K562 (cell line): Measurements from ENCODE around the gene PRR36. TPM values are rescaled to one million over a fixed set of nuclear protein-coding genes. Genes with fewer than 3 reads are reported as not detected.

ENCODE experiments used
- ASH1L ChIP-seq: fragments of 450-650 bp; IDR thresholded peaks from 2 replicates; pipeline ENCODE4 v1.6.1; 2018; ENCODE audit warnings: borderline replicate concordance, mild to moderate bottlenecking, low read depth; ENCODE audit not compliant: partially characterized antibody
- EGR1 ChIP-seq: fragments of 450-650 bp; conservative IDR thresholded peaks from 2 replicates; pipeline ENCODE4 v1.6.1; 2017; ENCODE audit warnings: mild to moderate bottlenecking
- MNT ChIP-seq, 2 experiments: fragments of 450-650 bp; conservative IDR thresholded peaks; 2 replicates each; pipeline ENCODE4 v1.6.1; 2017; ENCODE audit warnings: mild to moderate bottlenecking in 2 of 2, moderate library complexity in 2 of 2
- PRDM10 ChIP-seq: fragments of 450-650 bp; IDR thresholded peaks from 2 replicates; pipeline ENCODE4 v1.6.1; 2018; ENCODE audit not compliant: partially characterized antibody
- ZFP91 ChIP-seq: sonication (generic); formaldehyde crosslinking; IDR thresholded peaks from 2 replicates; pipeline ENCODE4 v1.8.0; 2022; ENCODE audit warnings: mild to moderate bottlenecking, missing genetic modification reagents
- polyA plus RNA-seq, 8 experiments: library from polyadenylated mRNA; depleted of rRNA in 4 of 8; stranded (reverse) in 5 of 8; unstranded in 3 of 8; fragments of >200 nt; fragmentation: Nextera tagmentation in 2 of 8; fragmentation: Illumina TruSeq in 1 of 8; extraction: Ambion mirVana in 2 of 8; extraction: Trizol in 1 of 8; gene quantifications; 2 replicates each; pipeline versions ENCODE4 v1.2.1 to v1.2.3, GENCODE V29; 2011 to 2014; ENCODE audit warnings: inconsistent platforms in 1 of 8, missing spikeins in 1 of 8
- total RNA-seq, 7 experiments: library from RNA; depleted of rRNA in 6 of 7; stranded (reverse); fragments of >200 nt in 6 of 7; fragmentation: Illumina TruSeq in 2 of 7; extraction: Trizol in 2 of 7; gene quantifications; 2 replicates each; pipeline versions ENCODE4 v1.2.1 to v1.2.3, GENCODE V29; 2011 to 2021; ENCODE audit warnings: low replicate concordance in 1 of 7
- TF ChIP-seq, protein P1 (sequence below): fragments of 450-650 bp; IDR thresholded peaks from 2 replicates; pipeline ENCODE4 v1.6.1; 2016; ENCODE audit warnings: mild to moderate bottlenecking, moderate library complexity

Gene PRR36
- total and polyA plus RNA-seq, 9 of the 15 experiments (the other 6 are each of a cell fraction or from before 2014, with no cell fraction given): 0.05 to 0.42 (median 0.06) TPM; not detected in 6

GRCh38 chr19:7919610-7920518, 45.7 kb upstream of the PRR36 start, which contains the start of gene SNAPC2 (continued):
- TF ChIP-seq MNT (conservative IDR thresholded peaks at IDR 0.05): peak; percentile 60 to 81; a peak in 3 of 4 replicates
- TF ChIP-seq PRDM10: peak; percentile 6
- no peak for TF ChIP-seq ASH1L
- TF ChIP-seq, protein P1, sequence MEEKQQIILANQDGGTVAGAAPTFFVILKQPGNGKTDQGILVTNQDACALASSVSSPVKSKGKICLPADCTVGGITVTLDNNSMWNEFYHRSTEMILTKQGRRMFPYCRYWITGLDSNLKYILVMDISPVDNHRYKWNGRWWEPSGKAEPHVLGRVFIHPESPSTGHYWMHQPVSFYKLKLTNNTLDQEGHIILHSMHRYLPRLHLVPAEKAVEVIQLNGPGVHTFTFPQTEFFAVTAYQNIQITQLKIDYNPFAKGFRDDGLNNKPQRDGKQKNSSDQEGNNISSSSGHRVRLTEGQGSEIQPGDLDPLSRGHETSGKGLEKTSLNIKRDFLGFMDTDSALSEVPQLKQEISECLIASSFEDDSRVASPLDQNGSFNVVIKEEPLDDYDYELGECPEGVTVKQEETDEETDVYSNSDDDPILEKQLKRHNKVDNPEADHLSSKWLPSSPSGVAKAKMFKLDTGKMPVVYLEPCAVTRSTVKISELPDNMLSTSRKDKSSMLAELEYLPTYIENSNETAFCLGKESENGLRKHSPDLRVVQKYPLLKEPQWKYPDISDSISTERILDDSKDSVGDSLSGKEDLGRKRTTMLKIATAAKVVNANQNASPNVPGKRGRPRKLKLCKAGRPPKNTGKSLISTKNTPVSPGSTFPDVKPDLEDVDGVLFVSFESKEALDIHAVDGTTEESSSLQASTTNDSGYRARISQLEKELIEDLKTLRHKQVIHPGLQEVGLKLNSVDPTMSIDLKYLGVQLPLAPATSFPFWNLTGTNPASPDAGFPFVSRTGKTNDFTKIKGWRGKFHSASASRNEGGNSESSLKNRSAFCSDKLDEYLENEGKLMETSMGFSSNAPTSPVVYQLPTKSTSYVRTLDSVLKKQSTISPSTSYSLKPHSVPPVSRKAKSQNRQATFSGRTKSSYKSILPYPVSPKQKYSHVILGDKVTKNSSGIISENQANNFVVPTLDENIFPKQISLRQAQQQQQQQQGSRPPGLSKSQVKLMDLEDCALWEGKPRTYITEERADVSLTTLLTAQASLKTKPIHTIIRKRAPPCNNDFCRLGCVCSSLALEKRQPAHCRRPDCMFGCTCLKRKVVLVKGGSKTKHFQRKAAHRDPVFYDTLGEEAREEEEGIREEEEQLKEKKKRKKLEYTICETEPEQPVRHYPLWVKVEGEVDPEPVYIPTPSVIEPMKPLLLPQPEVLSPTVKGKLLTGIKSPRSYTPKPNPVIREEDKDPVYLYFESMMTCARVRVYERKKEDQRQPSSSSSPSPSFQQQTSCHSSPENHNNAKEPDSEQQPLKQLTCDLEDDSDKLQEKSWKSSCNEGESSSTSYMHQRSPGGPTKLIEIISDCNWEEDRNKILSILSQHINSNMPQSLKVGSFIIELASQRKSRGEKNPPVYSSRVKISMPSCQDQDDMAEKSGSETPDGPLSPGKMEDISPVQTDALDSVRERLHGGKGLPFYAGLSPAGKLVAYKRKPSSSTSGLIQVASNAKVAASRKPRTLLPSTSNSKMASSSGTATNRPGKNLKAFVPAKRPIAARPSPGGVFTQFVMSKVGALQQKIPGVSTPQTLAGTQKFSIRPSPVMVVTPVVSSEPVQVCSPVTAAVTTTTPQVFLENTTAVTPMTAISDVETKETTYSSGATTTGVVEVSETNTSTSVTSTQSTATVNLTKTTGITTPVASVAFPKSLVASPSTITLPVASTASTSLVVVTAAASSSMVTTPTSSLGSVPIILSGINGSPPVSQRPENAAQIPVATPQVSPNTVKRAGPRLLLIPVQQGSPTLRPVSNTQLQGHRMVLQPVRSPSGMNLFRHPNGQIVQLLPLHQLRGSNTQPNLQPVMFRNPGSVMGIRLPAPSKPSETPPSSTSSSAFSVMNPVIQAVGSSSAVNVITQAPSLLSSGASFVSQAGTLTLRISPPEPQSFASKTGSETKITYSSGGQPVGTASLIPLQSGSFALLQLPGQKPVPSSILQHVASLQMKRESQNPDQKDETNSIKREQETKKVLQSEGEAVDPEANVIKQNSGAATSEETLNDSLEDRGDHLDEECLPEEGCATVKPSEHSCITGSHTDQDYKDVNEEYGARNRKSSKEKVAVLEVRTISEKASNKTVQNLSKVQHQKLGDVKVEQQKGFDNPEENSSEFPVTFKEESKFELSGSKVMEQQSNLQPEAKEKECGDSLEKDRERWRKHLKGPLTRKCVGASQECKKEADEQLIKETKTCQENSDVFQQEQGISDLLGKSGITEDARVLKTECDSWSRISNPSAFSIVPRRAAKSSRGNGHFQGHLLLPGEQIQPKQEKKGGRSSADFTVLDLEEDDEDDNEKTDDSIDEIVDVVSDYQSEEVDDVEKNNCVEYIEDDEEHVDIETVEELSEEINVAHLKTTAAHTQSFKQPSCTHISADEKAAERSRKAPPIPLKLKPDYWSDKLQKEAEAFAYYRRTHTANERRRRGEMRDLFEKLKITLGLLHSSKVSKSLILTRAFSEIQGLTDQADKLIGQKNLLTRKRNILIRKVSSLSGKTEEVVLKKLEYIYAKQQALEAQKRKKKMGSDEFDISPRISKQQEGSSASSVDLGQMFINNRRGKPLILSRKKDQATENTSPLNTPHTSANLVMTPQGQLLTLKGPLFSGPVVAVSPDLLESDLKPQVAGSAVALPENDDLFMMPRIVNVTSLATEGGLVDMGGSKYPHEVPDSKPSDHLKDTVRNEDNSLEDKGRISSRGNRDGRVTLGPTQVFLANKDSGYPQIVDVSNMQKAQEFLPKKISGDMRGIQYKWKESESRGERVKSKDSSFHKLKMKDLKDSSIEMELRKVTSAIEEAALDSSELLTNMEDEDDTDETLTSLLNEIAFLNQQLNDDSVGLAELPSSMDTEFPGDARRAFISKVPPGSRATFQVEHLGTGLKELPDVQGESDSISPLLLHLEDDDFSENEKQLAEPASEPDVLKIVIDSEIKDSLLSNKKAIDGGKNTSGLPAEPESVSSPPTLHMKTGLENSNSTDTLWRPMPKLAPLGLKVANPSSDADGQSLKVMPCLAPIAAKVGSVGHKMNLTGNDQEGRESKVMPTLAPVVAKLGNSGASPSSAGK: peak; percentile 29; the same call in 1 of the 2 replicates
- TF ChIP-seq EGR1: peak; percentile 90
- no peak for TF ChIP-seq ZFP91
